PFSK-1 (cell line): Measurements from ENCODE around the gene NF2.

Experiments
- FOXP2 ChIP-seq: optimal IDR thresholded peaks from 2 replicates; pipeline ENCODE3; 2011; ENCODE audit warnings: borderline replicate concordance, control low read depth, inconsistent platforms; ENCODE audit not compliant: insufficient read depth; ENCODE audit errors: extremely low read length, extremely low read depth
- POLR2AphosphoS5 ChIP-seq: IDR thresholded peaks from 2 replicates; pipeline ENCODE4 v1.6.1; 2012; ENCODE audit warnings: low read depth, mild to moderate bottlenecking, control low read depth, low read length, moderate library complexity
- SIN3A ChIP-seq: IDR thresholded peaks from 2 replicates; pipeline ENCODE4 v1.6.1; 2012; ENCODE audit warnings: mild to moderate bottlenecking, low read length, moderate library complexity, borderline replicate concordance; ENCODE audit not compliant: insufficient read depth
- TAF1 ChIP-seq: IDR thresholded peaks from 2 replicates; pipeline ENCODE4 v1.6.1; 2012; ENCODE audit warnings: low read length, control low read depth, borderline replicate concordance; ENCODE audit not compliant: insufficient read depth
- TF ChIP-seq, protein P1 (sequence below), 2 experiments: IDR thresholded peaks; 2 replicates each; pipeline versions ENCODE4 v1.6.1 to v1.8.0; 2011 to 2012; ENCODE audit warnings: low read depth in 2 of 2, low read length in 2 of 2, control low read depth in 1 of 2, inconsistent platforms in 1 of 2, mild to moderate bottlenecking in 1 of 2, moderate library complexity in 1 of 2; ENCODE audit not compliant: insufficient read depth in 1 of 2

Gene NF2

GRCh38 chr22:29691636-29692326 lies 88.3 kb downstream of the NF2 start:
- TF ChIP-seq POLR2AphosphoS5, result no peak
- TF ChIP-seq, protein P1, sequence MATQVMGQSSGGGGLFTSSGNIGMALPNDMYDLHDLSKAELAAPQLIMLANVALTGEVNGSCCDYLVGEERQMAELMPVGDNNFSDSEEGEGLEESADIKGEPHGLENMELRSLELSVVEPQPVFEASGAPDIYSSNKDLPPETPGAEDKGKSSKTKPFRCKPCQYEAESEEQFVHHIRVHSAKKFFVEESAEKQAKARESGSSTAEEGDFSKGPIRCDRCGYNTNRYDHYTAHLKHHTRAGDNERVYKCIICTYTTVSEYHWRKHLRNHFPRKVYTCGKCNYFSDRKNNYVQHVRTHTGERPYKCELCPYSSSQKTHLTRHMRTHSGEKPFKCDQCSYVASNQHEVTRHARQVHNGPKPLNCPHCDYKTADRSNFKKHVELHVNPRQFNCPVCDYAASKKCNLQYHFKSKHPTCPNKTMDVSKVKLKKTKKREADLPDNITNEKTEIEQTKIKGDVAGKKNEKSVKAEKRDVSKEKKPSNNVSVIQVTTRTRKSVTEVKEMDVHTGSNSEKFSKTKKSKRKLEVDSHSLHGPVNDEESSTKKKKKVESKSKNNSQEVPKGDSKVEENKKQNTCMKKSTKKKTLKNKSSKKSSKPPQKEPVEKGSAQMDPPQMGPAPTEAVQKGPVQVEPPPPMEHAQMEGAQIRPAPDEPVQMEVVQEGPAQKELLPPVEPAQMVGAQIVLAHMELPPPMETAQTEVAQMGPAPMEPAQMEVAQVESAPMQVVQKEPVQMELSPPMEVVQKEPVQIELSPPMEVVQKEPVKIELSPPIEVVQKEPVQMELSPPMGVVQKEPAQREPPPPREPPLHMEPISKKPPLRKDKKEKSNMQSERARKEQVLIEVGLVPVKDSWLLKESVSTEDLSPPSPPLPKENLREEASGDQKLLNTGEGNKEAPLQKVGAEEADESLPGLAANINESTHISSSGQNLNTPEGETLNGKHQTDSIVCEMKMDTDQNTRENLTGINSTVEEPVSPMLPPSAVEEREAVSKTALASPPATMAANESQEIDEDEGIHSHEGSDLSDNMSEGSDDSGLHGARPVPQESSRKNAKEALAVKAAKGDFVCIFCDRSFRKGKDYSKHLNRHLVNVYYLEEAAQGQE (IDR thresholded peaks at IDR 0.05; ENCODE audit: insufficient read depth in 1 of 2, low read depth in 2 of 2, low read length in 2 of 2), result no peak
- no peak for TF ChIP-seq TAF1
- no peak for TF ChIP-seq SIN3A
- no peak for TF ChIP-seq FOXP2

DNA sequence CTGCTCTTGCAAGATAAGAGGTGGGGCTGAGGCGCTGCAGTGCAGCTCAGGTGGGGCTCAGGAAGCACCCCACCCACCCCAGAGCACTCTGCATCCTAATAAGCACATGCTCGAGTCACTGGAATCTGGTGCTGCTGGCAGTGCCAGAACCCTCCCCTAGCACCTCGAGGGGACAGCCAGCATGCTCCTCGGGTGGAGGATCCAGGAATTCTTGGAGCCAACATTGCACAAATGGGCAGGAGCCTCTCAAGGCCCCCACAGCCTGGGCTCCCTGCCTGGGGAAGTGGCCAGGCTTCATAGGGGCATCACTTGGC lies 88.9 kb downstream of the NF2 start:
- TF ChIP-seq POLR2AphosphoS5, result no peak

DNA sequence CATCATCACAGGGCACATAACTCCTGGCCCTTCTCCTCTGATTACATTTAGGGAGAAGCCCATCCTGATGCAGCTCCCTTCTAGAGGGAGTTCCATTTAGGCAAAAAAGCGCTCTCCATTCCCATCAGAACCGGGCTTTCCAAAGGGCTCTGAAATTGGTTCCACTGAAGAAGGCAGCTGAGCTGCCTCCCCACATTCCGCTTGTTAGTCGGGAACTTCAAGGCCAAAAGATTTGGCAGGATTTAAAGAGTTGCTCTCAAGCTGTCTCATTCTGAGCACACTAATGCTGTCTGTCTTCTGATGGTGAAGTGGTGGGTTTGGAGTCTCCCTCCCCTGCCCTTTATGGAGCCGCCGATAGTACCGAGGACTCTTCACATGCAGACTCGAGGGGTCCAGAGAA lies 89.7 kb downstream of the NF2 start:
- TF ChIP-seq, protein P1 (IDR thresholded peaks at IDR 0.05; ENCODE audit: insufficient read depth in 1 of 2, low read depth in 2 of 2, low read length in 2 of 2), result no peak

GRCh38 chr22:29693671-29694070 lies 90.2 kb downstream of the NF2 start:
- TF ChIP-seq POLR2AphosphoS5 (no peak), TAF1 (no peak), FOXP2 (no peak), SIN3A (no peak)
- TF ChIP-seq, protein P1 (IDR thresholded peaks at IDR 0.05; ENCODE audit: insufficient read depth in 1 of 2, low read depth in 2 of 2, low read length in 2 of 2), result no peak

GRCh38 chr22:29695129-29695926 lies 91.9 kb downstream of the NF2 start:
- TF ChIP-seq, protein P1 (IDR thresholded peaks at IDR 0.05; ENCODE audit: insufficient read depth in 1 of 2, low read depth in 2 of 2, low read length in 2 of 2), result no peak
- TF ChIP-seq POLR2AphosphoS5, result no peak
- TF ChIP-seq FOXP2, result no peak
- TF ChIP-seq SIN3A, result no peak
- no peak for TF ChIP-seq TAF1
